ENCODE results near the gene OBP2B.

GRCh38 chr9:133242991-133243390, 33.9 kb upstream of the OBP2B start:
- TF ChIP-seq CTCF (conservative IDR thresholded peaks at IDR 0.05 in 1 of 2, IDR thresholded peaks at IDR 0.05 in 1 of 2; ENCODE audit: low read depth in 1 of 2, low read length in 2 of 2), result no peak
- TF ChIP-seq EZH2 (IDR thresholded peaks at IDR 0.05; ENCODE audit: low read length, missing control alignments), result no peak
